Tibial nerve (tissue), 4 donors: Measurements from ENCODE around the gene PRKCE. TPM values are rescaled to one million over a fixed set of nuclear protein-coding genes. Genes with fewer than 3 reads are reported as not detected.

ENCODE experiments used
- DNase-seq, 2 donors: peaks; one replicate each; pipeline ENCODE4 v3.0.0-alpha.2; 2019; ENCODE audit warnings: low spot score in 2 of 2
- H3K27ac ChIP-seq, 4 donors: fragments of 200-600 bp; sonication (generic) in 3 of 4; one replicate each; pipeline ENCODE4 v1.5.1; 2017 to 2019; ENCODE audit warnings: mild to moderate bottlenecking in 1 of 4
- H3K27me3 ChIP-seq, 2 donors: fragments of 200-600 bp; sonication (generic) in 1 of 2; one replicate each; pipeline versions ENCODE4 v1.5.1 to v1.6.0; 2017 to 2019
- H3K36me3 ChIP-seq, 3 donors: fragments of 200-600 bp; sonication (generic); one replicate each; pipeline ENCODE4 v1.5.1; 2018 to 2019
- H3K4me1 ChIP-seq, 4 donors: fragments of 200-600 bp; sonication (generic) in 3 of 4; one replicate each; pipeline ENCODE4 v1.5.1; 2017 to 2019
- H3K4me3 ChIP-seq, 4 donors: fragments of 200-600 bp; sonication (generic) in 3 of 4; one replicate each; pipeline ENCODE4 v1.5.1; 2017 to 2019; ENCODE audit warnings: mild to moderate bottlenecking in 1 of 4, moderate library complexity in 1 of 4
- H3K9me3 ChIP-seq, 4 donors: fragments of 200-600 bp; sonication (generic) in 3 of 4; one replicate each; pipeline ENCODE4 v1.5.1; 2017 to 2019
- EP300 ChIP-seq, 2 donors: sonication (generic); formaldehyde crosslinking; IDR thresholded peaks; one replicate each; pipeline ENCODE4 v1.6.1; 2017; ENCODE audit warnings: antibody characterized with exemption in 2 of 2, mild to moderate bottlenecking in 1 of 2
- POLR2A ChIP-seq, 2 donors: fragments of 450-650 bp; IDR thresholded peaks; one replicate each; pipeline ENCODE4 v1.6.1; 2017; ENCODE audit warnings: antibody characterized with exemption in 2 of 2, mild to moderate bottlenecking in 2 of 2, moderate library complexity in 2 of 2
- whole genome bisulfite sequencing, 2 donors: methylation state at CpG; one replicate each; pipeline ENCODE4 v1.1.5; 2018; 5-methylcytosine and 5-hydroxymethylcytosine counted together
- total RNA-seq, 4 donors: library from RNA; depleted of rRNA; stranded (reverse); fragments of >200 nt; gene quantifications; one replicate each; pipeline ENCODE4 v1.1.0, GENCODE V29; 2016
- TF ChIP-seq, protein P1 (sequence below), 5 experiments: fragments of 200-600 bp in 3 of 5; fragments of 450-650 bp in 2 of 5; sonication (generic) in 3 of 5; IDR thresholded peaks; one replicate each; pipeline ENCODE4 v1.5.1; 2016 to 2019; ENCODE audit warnings: antibody characterized with exemption in 5 of 5, mild to moderate bottlenecking in 3 of 5, moderate library complexity in 2 of 5

The PRKCE gene
- total RNA-seq, 4 donors from 2014 or later = 14.4 to 22.4 (median 17.9) TPM

DNA sequence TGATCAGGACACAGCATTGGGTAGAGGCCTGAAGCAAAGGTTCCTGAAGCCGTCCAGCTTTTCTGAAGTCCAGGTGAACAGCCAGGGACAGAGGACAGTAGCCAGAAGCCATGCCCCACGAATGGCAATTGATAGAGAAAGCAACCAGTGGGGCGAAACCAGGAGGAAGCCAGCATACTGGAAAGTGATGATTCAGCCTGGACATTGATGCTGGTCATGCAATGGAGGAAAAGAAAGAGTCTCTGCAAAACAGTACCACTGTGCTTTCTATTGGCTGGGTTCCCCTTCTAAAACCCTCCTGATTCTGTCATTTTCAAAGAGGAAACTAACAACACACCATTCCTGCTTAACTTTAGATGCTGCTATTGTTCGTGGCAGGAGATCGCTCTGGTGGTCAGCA, 424.4 kb downstream of the PRKCE start:
- DNase-seq = no peak
- H3K27me3 ChIP-seq = no peaks in the 10 kb centered on the region
- TF ChIP-seq POLR2A (IDR thresholded peaks at IDR 0.05) = no peak
- TF ChIP-seq, protein P1, sequence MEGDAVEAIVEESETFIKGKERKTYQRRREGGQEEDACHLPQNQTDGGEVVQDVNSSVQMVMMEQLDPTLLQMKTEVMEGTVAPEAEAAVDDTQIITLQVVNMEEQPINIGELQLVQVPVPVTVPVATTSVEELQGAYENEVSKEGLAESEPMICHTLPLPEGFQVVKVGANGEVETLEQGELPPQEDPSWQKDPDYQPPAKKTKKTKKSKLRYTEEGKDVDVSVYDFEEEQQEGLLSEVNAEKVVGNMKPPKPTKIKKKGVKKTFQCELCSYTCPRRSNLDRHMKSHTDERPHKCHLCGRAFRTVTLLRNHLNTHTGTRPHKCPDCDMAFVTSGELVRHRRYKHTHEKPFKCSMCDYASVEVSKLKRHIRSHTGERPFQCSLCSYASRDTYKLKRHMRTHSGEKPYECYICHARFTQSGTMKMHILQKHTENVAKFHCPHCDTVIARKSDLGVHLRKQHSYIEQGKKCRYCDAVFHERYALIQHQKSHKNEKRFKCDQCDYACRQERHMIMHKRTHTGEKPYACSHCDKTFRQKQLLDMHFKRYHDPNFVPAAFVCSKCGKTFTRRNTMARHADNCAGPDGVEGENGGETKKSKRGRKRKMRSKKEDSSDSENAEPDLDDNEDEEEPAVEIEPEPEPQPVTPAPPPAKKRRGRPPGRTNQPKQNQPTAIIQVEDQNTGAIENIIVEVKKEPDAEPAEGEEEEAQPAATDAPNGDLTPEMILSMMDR (IDR thresholded peaks at IDR 0.05) = no peak
- TF ChIP-seq EP300 (IDR thresholded peaks at IDR 0.05) = no peak
- no peak overlapping the region for H3K4me3 ChIP-seq
- H3K27ac ChIP-seq = peak overlapping the region in 1 of 4 donors; percentile 38
- peaks cover 0 to 8% (median 0%) of the 10 kb centered on the region in 4 donors for H3K4me1 ChIP-seq
- WGBS, 2 donors = 79 to 92% methylated on average over 5 of the region's 5 CpGs
- no peaks in the 10 kb centered on the region for H3K36me3 ChIP-seq
- H3K9me3 ChIP-seq = no peaks in the 10 kb centered on the region

DNA sequence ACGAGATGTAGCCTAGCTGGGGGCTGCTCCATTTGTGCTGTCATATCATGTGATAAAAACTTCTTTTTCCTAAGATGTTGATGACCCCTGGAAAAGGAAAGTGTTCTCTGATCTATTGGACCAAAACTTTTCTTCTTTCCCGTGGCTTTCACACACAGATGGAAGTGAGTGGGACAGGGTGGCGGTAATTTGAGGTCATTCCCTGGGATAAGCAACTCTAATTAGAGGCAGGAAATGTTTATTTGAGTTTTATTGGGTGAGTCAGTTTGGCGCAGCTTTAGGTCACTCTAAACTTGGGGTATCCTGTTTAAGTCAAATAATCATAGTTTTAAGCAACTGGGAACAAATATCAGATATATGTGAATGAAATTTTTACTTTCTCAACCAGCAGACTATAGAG, 424.8 kb downstream of the PRKCE start:
- WGBS, 2 donors = 73 to 80% methylated on average over 4 of the region's 4 CpGs
- Histone ChIP-seq H3K27ac (peak overlapping the region in 1 of 4 donors; percentile 38), H3K4me1 (peaks cover 0 to 8% (median 0%) of the 10 kb centered on the region in 4 donors), H3K9me3 (no peaks in the 10 kb centered on the region), H3K4me3 (no peak overlapping the region), H3K27me3 (no peaks in the 10 kb centered on the region), H3K36me3 (no peaks in the 10 kb centered on the region)
- no peak for TF ChIP-seq EP300 (IDR thresholded peaks at IDR 0.05)
- DNase-seq = no peak

DNA sequence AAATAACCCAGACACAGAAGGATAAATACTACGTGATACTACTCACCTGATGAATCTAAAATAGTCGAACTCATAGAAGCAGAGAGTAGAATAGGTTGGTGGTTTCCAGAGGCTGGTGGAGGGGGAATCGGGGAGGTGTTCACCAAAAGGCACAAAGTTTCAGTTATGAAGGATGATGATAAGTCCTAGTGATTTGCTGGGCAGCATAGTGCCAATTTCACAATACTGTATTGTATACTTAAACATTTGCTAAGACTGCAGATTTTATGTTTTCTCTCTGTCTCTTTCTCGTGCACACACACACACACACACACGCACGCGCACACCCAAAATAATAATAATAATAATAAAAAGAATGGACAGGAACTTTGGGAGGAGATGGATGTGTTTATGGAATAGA, 425.4 kb downstream of the PRKCE start:
- TF ChIP-seq, protein P1 (IDR thresholded peaks at IDR 0.05) = no peak
- TF ChIP-seq EP300 (IDR thresholded peaks at IDR 0.05) (no peak), POLR2A (IDR thresholded peaks at IDR 0.05) (no peak)
- no peak overlapping the region for H3K27ac ChIP-seq
- no peak overlapping the region for H3K4me3 ChIP-seq
- no peaks in the 10 kb centered on the region for H3K36me3 ChIP-seq
- no peaks in the 10 kb centered on the region for H3K27me3 ChIP-seq
- peaks cover 0 to 8% (median 0%) of the 10 kb centered on the region in 4 donors for H3K4me1 ChIP-seq
- DNase-seq = no peak
- no peaks in the 10 kb centered on the region for H3K9me3 ChIP-seq
- WGBS, 2 donors = 89% methylated on average over 7 of the region's 7 CpGs

DNA sequence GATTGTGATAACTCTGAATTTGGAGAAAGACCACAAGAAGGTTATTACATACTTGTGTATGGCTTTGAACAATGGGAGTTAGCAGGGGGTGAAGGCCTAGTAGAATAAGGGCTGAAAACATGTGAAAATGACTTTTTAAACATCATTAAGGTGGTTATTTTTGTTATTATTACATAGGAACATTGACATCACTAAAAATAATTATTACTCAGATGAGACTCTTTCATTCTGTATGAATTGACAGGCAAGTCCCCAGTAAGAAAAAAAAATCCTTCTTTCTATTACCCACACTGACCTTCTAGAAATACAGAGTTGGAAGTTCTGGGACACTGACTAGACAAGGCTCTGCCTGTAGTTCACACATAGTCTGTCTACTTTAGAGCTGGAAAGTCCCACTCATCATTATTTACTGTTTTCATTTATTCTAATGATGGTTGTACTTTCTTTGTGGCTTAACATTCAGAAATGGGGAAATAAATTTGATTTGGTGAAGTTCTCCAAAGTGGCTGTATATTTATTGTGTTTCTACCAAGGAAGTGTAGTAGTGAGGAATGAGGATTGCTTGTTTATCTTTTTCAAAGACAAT, 426.1 kb downstream of the PRKCE start:
- TF ChIP-seq, protein P1 (IDR thresholded peaks at IDR 0.05) = no peak
- TF ChIP-seq EP300 (IDR thresholded peaks at IDR 0.05) (no peak), POLR2A (IDR thresholded peaks at IDR 0.05) (no peak)
- H3K27me3 ChIP-seq = no peaks in the 10 kb centered on the region
- H3K9me3 ChIP-seq = no peaks in the 10 kb centered on the region
- no peak for DNase-seq
- H3K36me3 ChIP-seq = no peaks in the 10 kb centered on the region
- no peak overlapping the region for H3K27ac ChIP-seq
- H3K4me3 ChIP-seq = no peak overlapping the region
- peaks cover 0 to 8% (median 0%) of the 10 kb centered on the region in 4 donors for H3K4me1 ChIP-seq

DNA sequence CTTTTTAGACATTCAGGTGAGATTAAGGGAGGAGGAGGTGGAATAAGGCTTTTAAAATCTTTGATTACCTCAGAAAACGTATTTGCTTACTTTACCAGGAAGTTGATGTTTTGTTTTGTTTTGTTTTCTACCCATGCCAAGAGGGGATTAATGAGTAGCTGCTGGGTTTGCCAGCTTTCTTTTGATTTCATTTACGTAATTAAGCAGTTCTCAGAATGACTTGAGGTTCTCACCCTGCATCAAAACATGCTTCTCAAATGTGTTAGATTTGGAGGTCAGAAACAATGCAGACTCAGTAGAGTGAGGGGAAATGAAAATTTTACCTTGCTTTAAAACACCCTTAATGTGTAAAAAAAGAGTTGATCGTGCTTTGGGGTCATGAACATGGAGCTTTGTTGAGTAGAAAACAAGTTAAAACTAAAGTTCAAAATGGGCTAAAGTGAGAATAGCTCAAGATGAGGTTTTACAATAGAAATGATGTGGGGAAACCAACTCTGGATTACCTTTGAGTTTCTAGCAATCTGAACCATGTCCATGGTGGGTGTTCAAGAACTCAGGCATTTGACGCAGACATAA, 428.6 kb downstream of the PRKCE start:
- DNase-seq = no peak
- peaks cover 0 to 9% (median 0%) of the 10 kb centered on the region in 4 donors for H3K4me1 ChIP-seq
- no peaks in the 10 kb centered on the region for H3K27me3 ChIP-seq
- H3K4me3 ChIP-seq = no peak overlapping the region
- 88 to 90% methylated on average over 4 of the region's 4 CpGs for WGBS, 2 donors
- H3K9me3 ChIP-seq = no peaks in the 10 kb centered on the region
- no peaks in the 10 kb centered on the region for H3K36me3 ChIP-seq
- TF ChIP-seq, protein P1 (IDR thresholded peaks at IDR 0.05) = no peak
- TF ChIP-seq POLR2A (IDR thresholded peaks at IDR 0.05) = no peak
- H3K27ac ChIP-seq = no peak overlapping the region
